NCI-H510A treated with DMSO at 0.1 percent for 48 hours (cell line): ENCODE results near the gene OSER1.

Source experiments
- DNase-seq: peaks from one replicate; lab custom pipeline; 2025; lab: John Stamatoyannopoulos, UW

OSER1 gene

DNA sequence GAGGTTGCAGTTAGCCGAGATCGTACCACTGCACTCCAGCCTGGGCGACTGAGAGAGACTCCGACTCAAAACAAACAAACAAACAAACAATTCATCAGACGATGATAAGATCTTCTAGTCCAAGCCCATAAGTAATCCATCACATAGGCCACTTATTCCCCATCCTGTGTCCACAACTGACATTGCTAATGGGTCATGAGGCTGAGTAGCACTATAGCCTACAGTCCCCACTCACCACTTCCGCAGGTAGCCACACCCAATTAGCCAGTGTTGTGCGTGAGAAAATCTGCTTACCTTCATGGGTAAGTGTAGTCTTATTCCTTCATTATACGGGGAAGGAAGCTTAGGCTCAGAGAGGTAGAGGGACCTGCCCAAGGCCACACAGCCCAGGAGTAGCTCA, 36.7 kb downstream of the OSER1 start:
- DNase-seq, result no peak

DNA sequence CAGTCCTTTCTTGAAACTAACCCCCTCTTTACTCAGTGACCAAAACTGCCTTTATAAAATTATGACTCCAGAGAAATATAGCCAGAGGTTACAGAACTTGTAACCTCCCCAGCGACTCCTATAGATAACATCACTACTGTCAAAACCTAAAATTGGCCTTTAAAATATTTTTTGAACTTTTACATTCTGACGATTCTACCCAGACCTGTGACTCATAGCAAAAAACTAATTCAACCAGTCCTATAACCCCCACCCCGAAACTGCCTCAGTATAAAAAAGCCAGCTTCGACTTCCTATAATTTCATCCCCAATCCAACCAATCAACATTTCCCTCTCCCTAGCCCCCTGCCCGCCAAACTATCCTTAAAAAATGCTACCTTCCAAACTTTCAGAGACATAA, 37.5 kb downstream of the OSER1 start:
- DNase-seq, result no peak

DNA sequence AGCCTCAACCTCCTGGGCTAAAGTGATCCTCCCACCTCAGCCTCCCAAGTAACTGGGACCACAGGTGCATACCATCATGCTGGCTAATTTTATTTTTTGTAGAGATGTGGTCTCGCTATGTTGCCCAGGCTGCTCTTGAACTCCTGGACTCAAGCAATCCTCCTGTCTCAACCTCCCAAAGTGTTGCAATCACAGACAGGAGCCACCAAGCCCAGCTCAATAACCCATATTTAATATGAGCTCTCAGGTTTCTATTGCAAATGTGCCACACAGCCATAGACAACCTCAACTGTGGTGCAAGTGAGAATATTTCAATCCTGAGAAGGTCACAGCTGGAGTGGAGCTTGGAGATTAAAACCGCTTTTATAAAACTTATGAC, 38.0 kb downstream of the OSER1 start:
- DNase-seq, result no peak

DNA sequence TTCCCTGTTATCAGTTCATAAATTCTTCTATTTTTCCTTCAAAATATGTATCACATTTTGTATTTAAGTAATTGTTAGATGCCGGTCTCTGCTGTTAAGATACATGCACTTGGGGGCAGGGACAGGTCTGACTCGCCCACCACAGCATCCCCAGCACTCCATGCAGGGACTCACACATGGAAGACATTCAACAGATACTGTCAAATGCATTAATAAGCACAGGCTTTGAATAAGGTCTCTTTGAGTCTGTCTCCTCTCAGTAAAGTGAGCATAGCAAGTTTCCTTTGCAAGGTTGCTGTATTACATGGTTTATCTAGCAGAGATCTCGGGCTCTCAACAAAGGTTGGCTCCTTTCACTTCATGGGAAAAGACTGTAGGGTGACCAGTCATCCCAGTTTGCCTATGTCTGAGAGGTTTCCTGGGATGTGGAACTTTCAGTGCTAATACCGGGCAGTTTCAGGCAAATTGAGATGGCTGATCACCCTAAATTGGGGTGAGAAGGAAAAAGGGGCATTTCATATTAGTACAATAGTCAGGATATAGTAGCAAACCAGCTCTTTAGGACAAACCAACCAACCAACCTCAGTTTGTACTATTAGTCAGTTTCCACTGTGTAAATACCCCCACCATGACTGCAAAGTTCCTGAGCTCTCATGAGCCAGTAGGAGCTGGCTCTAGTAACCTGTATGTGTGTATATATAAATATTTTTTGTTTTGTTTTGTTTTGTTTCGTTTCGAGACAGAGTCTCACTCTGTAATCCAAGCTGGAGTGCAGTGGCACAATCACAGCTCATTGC, 38.6 kb downstream of the OSER1 start:
- no peak for DNase-seq

DNA sequence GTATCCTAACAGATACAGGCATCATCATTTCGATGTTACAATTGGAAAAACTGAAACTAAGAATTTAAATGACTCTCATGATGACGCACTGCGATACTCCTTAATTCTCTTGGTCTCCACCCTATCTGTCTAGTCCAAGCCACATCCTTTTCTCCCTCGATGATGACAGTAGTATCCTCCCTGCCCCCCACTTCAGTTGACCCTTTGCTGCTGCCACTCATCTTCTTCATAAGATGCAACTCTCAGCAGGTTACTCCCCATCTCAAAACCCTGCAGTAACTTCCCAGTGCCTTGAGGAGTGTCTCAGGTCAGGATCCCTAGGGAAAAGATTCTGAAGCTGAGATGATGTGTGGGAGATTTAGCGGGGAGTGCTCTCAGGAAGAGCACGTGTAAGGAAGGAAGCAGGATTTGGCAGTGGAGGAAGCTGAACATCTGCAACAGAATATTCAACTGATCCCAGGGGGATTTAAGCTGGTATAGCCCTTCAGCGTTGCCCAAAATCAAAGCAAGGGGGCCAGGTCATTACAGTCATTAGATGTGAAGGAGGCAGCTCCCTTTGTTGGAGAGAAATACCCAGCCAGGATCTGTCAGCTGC, 39.7 kb downstream of the OSER1 start:
- DNase-seq, result no peak

DNA sequence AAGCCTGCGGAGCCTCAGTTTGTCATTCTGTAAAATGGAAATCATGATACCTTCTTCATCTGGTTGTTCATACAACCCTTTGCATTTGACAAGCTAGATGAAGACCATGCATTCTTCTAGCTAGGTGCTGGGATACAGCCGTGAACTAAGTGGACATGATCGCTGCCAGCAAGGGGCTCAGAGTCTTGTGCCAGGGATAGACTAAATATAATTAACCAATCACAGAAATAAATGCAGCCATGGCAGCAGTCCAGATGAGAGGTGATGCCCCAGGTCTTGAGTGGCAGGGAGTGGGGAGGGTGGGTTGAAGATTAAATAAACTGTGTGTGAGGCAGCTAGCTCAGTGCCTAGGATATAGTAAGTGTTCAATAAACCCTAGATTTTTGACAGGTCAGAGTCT, 42.8 kb downstream of the OSER1 start:
- no peak for DNase-seq

DNA sequence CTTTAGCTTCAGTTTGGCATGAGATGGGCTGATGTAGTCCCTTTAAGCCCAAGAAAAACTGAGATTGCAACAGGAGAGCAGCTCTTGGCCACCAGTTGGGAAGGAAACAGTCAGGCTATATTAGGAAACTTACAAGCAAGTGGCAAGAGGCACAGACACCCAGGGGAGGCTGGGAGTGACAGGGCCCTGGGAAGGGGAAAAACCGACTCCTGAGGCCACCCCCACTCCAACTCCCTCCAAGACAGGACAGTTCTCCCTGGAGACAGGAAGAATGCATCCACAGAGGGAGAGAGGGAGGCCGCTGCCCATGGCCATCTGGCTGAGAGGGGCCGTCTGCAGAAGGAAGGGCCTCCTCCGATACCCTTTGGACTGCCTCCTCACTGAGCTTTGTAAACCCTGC, 44.1 kb downstream of the OSER1 start:
- no peak for DNase-seq

DNA sequence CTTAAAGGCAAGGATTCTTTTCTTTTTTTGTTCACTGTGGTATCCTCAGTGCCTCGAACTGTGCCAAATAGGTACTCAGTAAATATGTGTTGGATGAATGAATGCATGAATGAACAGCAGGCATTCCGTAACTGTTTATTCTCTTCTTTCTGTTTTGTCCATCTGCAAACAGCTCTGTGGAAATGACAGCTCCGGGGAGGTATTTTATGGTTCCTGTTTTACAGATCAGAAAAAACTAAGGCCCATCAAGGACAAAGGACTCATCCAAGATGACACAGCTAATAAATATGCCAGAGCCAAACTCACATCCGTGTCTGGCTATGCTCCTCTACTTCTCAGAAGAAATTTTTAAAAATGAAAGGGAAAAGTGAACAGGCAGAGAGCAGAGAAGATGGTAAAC, 44.6 kb downstream of the OSER1 start:
- no peak for DNase-seq

DNA sequence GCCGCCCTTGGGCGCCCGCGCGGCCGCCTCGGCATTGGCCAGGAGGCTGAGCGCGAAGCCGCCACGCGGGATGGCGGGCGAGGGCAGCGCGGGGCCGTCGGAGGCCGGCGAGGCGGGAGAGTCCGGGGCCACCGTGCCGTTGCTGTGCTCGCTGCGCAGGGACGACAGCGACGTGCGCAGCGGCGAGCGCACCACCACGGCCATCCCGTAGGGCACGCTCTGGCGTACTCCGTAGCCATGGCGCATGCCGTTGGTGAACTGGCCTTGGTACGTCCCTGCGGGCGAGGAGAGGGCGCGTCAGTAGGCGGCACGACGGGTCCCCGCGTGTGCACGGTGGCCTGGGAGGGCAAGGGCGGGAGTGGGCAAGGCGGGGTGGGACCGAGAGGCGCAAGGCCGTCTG, 50.4 kb downstream of the OSER1 start:
- DNase-seq, result no peak

DNA sequence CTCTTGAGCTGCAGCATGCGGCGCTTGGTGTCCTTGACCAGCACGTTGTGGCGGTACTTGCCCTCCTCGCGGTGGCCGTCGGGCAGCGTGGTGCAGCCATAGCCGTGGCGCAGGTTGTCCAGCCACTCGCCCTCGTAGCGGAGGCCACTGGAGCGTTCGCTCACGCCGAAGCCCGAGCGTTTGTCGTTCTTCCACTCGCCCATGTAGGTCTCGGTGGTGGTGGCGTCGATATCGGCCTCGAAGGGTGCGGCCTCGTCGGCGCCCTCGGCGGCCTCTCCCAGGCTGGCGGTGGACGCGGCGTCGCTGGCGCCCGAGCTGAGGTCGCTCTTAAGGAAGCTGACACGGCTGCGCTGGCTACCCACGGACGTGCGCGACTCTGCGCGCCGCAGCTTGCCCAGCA, 50.9 kb downstream of the OSER1 start:
- DNase-seq, result no peak

DNA sequence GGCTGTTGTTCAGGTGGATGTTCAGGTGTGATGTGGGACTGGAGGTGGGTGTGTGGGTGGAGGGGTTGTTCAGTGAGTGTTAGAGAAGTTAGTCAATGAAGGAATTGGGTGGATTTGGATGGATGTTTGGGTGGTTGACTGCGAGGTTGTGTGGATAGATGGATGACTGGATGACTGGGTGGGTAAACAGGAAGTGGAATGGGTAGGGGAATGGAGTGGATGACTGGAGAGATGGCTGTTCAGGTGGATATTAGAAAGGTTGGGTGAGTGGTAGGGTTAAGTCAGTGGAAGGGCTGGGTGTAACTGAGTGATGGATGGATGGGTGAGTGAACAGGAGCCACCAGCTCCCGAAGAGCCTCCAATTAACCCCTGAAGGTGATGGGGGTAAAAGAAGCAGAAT, 51.4 kb downstream of the OSER1 start:
- no peak for DNase-seq

DNA sequence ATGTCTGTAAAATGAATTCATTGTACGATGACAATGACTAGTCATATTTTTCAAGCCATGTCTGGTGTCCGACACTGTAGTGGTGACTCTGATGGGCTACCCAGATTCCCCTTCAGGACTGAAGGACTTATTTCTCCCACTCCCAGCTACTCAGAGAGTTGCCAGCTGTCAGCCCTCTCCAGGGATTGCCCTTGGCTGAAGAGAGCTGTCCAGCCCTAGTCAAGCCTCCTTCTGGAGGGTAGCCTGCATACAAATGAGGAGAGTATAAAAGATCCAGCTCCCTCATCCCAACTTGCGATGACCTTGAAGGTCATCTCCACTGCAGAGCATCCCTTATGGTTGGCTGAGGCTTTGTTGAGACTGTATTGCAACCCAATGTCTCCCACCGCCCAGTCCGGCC, 53.5 kb downstream of the OSER1 start:
- DNase-seq, result no peak

DNA sequence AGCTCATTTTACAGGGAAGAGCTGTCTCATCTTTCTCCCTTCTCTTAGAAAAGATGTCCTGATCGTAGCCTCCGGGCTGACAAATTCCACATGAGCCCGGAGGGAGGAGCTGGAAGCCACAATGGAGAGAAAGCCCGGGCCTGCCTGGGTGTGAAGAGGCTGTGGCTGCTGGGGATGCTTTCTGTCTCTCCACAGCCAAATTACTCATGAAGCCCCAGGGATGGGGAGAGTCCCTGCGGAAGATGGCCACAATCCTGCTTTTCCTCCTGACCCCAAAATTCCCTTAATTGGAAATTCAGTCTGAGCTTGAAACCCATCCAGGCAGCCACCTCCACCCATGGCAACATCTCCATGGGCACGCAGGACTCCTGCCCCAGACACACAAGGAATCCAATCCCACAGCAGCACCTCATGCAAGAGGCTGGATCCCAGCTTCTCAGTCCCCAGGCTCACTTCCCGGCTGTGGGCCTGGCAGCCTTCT, 56.0 kb downstream of the OSER1 start:
- no peak for DNase-seq

DNA sequence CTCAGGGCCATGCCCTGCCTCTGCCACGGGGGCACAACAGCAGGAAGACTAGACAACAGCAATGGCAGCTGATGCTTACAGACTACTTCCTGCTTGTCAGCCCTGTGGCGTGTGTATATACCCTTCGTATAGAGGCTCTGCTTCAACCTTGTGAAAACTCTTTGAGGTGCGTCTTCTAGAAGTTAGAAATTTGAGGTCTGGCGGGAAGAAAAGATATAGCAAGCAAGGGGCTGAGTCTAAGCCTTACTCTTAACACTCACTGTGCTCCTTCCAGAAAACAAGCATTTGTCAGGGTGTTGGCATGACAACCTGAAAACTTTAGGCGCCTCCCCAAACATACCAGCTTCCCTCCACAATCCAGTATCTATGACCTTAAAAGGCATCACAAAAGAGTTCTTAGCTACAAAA, 56.9 kb downstream of the OSER1 start:
- DNase-seq, result no peak

DNA sequence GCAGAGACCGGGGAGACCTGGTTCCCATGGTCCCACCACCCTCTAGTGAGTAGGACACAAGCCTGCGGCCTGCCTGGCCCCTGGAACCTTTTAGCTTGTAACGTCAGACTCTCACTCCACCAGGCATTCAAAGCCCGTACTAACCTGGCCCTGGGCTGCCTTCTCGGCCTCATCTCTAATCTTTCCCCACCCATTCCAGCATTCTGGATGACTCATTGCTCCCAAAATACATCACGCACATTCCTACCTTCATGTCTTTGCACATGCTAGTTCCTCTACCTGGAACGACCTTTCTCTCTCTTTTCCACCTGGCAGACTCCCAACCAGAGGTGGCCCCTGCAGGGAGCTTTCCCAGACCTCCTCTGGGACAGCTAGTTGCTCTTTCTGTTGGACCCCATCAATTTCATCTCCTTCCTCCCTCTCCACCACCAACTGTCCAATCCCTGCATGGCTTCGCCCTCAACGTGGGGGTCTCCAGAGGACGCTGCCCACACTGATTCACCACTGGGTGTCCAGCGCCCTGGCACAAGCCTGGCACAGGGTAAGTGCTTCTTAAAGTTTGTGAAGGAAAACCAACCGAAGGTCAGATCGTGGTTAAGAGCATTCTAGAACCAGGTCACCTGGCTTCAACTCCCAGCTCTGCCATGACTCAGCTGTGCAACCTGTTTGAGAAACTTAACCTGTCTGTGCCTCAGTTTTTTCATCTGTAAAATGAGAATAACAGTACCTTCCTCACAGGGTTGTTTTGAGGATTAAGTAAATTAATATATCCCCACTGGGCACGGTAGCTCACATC, 58.8 kb downstream of the OSER1 start:
- DNase-seq, result no peak

DNA sequence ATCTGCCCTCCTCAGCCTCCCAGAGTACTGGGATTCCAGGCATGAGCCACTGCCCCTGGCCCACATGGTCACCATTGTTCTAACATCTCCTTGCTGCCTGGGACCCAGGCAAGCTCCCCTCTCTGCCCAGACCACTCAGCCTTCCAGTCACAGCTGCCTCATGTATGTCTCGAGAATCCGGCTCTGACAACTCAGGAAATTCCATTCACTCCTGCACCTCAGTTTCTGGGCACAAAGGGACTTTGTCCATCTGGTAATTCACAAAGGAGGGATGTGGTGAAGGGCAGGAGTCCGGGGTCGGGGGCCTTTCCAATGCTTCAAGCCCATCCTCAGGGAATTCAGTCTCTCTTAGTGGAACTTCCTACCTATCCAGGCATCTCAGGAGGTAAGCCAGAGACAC, 64.3 kb downstream of the OSER1 start:
- no peak for DNase-seq
